Measurements from ENCODE around the gene ODF2L. TPM values are rescaled to one million over a fixed set of nuclear protein-coding genes. Genes with fewer than 3 reads are reported as not detected.

ODF2L gene
- total and polyA plus RNA-seq, 9 of the 15 experiments (the other 6 are each of a cell fraction or from before 2014, with no cell fraction given) = 2.2 to 6.0 (median 4.7) TPM

DNA sequence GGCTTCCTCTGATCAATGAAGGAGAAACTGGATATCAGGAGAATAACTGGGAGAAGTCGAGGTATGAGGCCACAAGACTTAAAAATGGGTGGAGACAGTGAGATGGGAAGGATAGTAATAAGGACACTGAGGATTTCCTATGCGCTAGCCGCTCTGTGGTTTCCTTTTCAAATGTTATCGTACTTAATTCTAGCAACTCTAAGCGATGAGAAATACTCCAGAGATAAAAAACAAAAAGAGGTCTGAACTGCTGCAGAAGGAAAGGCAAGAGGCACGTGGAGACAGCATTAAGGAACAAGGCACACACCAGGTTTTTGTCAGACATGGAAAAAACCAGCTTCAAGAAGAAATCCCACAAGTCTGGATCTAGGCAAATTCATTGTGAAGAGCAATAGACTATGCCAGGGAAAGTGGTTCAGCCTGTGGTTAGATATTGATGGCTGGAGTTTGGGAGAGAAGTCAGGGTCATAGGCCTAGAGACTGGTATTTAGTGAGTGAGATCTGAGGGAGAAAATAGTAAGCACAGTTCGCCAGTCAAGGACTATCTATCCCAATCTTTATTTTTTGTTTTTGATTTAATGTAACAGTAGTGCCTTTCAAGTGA is 33.1 kb upstream of the ODF2L start (continued):
- TF ChIP-seq, protein P1, sequence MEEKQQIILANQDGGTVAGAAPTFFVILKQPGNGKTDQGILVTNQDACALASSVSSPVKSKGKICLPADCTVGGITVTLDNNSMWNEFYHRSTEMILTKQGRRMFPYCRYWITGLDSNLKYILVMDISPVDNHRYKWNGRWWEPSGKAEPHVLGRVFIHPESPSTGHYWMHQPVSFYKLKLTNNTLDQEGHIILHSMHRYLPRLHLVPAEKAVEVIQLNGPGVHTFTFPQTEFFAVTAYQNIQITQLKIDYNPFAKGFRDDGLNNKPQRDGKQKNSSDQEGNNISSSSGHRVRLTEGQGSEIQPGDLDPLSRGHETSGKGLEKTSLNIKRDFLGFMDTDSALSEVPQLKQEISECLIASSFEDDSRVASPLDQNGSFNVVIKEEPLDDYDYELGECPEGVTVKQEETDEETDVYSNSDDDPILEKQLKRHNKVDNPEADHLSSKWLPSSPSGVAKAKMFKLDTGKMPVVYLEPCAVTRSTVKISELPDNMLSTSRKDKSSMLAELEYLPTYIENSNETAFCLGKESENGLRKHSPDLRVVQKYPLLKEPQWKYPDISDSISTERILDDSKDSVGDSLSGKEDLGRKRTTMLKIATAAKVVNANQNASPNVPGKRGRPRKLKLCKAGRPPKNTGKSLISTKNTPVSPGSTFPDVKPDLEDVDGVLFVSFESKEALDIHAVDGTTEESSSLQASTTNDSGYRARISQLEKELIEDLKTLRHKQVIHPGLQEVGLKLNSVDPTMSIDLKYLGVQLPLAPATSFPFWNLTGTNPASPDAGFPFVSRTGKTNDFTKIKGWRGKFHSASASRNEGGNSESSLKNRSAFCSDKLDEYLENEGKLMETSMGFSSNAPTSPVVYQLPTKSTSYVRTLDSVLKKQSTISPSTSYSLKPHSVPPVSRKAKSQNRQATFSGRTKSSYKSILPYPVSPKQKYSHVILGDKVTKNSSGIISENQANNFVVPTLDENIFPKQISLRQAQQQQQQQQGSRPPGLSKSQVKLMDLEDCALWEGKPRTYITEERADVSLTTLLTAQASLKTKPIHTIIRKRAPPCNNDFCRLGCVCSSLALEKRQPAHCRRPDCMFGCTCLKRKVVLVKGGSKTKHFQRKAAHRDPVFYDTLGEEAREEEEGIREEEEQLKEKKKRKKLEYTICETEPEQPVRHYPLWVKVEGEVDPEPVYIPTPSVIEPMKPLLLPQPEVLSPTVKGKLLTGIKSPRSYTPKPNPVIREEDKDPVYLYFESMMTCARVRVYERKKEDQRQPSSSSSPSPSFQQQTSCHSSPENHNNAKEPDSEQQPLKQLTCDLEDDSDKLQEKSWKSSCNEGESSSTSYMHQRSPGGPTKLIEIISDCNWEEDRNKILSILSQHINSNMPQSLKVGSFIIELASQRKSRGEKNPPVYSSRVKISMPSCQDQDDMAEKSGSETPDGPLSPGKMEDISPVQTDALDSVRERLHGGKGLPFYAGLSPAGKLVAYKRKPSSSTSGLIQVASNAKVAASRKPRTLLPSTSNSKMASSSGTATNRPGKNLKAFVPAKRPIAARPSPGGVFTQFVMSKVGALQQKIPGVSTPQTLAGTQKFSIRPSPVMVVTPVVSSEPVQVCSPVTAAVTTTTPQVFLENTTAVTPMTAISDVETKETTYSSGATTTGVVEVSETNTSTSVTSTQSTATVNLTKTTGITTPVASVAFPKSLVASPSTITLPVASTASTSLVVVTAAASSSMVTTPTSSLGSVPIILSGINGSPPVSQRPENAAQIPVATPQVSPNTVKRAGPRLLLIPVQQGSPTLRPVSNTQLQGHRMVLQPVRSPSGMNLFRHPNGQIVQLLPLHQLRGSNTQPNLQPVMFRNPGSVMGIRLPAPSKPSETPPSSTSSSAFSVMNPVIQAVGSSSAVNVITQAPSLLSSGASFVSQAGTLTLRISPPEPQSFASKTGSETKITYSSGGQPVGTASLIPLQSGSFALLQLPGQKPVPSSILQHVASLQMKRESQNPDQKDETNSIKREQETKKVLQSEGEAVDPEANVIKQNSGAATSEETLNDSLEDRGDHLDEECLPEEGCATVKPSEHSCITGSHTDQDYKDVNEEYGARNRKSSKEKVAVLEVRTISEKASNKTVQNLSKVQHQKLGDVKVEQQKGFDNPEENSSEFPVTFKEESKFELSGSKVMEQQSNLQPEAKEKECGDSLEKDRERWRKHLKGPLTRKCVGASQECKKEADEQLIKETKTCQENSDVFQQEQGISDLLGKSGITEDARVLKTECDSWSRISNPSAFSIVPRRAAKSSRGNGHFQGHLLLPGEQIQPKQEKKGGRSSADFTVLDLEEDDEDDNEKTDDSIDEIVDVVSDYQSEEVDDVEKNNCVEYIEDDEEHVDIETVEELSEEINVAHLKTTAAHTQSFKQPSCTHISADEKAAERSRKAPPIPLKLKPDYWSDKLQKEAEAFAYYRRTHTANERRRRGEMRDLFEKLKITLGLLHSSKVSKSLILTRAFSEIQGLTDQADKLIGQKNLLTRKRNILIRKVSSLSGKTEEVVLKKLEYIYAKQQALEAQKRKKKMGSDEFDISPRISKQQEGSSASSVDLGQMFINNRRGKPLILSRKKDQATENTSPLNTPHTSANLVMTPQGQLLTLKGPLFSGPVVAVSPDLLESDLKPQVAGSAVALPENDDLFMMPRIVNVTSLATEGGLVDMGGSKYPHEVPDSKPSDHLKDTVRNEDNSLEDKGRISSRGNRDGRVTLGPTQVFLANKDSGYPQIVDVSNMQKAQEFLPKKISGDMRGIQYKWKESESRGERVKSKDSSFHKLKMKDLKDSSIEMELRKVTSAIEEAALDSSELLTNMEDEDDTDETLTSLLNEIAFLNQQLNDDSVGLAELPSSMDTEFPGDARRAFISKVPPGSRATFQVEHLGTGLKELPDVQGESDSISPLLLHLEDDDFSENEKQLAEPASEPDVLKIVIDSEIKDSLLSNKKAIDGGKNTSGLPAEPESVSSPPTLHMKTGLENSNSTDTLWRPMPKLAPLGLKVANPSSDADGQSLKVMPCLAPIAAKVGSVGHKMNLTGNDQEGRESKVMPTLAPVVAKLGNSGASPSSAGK (IDR thresholded peaks at IDR 0.05) = 0 out of 2 replicates have a peak, but pooled peaks have one; percentile 26
